Panc1 (cell line): ENCODE data around the gene CXCR2.

Experiments used
- POLR2AphosphoS5 ChIP-seq: IDR thresholded peaks from 2 replicates; pipeline ENCODE4 v1.6.1; 2012; ENCODE audit warnings: mild to moderate bottlenecking, low read depth, low read length, moderate library complexity
- SIN3A ChIP-seq: IDR thresholded peaks from 2 replicates; pipeline ENCODE4 v1.6.1; 2012; ENCODE audit warnings: low read depth, mild to moderate bottlenecking, low read length, moderate library complexity, borderline replicate concordance; ENCODE audit not compliant: insufficient read depth
- TCF7L2 ChIP-seq: IDR thresholded peaks from 2 replicates; pipeline ENCODE4 v1.6.1; 2011; ENCODE audit warnings: mild to moderate bottlenecking, low read depth, low read length, inconsistent platforms
- TF ChIP-seq, protein P1 (sequence below), 2 experiments: IDR thresholded peaks; 2 replicates each; pipeline ENCODE4 v1.6.1; 2011 to 2012; ENCODE audit warnings: low read depth in 2 of 2, control low read depth in 1 of 2, low read length in 1 of 2, mild to moderate bottlenecking in 1 of 2, moderate library complexity in 1 of 2; ENCODE audit not compliant: insufficient read depth in 1 of 2
- TF ChIP-seq, protein P2 (sequence below): fragments of 450-650 bp; IDR thresholded peaks from 2 replicates; pipeline ENCODE4 v1.5.1; 2017; ENCODE audit warnings: mild to moderate bottlenecking

DNA sequence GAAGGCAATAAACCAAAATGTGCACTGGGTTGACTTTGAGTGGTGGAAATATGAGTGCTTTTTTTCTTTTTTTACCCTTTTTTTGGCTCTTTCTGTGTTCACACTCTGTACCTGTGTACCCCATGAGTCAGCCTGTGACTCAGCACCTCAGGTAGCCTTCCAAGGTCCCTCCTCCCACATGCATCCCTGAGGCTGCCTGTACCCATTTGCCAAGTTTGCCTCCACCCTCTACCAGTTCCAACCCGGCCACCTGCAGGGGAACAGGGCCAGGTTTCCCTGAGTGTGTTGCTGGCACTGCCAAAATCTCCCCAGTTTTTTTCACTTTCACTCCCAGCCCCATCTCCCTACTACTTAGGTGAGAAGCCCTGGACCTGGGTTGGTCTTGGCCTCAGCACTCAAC, 26.9 kb downstream of the CXCR2 start:
- TF ChIP-seq, protein P1, sequence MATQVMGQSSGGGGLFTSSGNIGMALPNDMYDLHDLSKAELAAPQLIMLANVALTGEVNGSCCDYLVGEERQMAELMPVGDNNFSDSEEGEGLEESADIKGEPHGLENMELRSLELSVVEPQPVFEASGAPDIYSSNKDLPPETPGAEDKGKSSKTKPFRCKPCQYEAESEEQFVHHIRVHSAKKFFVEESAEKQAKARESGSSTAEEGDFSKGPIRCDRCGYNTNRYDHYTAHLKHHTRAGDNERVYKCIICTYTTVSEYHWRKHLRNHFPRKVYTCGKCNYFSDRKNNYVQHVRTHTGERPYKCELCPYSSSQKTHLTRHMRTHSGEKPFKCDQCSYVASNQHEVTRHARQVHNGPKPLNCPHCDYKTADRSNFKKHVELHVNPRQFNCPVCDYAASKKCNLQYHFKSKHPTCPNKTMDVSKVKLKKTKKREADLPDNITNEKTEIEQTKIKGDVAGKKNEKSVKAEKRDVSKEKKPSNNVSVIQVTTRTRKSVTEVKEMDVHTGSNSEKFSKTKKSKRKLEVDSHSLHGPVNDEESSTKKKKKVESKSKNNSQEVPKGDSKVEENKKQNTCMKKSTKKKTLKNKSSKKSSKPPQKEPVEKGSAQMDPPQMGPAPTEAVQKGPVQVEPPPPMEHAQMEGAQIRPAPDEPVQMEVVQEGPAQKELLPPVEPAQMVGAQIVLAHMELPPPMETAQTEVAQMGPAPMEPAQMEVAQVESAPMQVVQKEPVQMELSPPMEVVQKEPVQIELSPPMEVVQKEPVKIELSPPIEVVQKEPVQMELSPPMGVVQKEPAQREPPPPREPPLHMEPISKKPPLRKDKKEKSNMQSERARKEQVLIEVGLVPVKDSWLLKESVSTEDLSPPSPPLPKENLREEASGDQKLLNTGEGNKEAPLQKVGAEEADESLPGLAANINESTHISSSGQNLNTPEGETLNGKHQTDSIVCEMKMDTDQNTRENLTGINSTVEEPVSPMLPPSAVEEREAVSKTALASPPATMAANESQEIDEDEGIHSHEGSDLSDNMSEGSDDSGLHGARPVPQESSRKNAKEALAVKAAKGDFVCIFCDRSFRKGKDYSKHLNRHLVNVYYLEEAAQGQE (IDR thresholded peaks at IDR 0.05; ENCODE audit: insufficient read depth in 1 of 2, low read depth in 2 of 2, low read length in 1 of 2), result no peak
- TF ChIP-seq, protein P2, sequence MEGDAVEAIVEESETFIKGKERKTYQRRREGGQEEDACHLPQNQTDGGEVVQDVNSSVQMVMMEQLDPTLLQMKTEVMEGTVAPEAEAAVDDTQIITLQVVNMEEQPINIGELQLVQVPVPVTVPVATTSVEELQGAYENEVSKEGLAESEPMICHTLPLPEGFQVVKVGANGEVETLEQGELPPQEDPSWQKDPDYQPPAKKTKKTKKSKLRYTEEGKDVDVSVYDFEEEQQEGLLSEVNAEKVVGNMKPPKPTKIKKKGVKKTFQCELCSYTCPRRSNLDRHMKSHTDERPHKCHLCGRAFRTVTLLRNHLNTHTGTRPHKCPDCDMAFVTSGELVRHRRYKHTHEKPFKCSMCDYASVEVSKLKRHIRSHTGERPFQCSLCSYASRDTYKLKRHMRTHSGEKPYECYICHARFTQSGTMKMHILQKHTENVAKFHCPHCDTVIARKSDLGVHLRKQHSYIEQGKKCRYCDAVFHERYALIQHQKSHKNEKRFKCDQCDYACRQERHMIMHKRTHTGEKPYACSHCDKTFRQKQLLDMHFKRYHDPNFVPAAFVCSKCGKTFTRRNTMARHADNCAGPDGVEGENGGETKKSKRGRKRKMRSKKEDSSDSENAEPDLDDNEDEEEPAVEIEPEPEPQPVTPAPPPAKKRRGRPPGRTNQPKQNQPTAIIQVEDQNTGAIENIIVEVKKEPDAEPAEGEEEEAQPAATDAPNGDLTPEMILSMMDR, result no peak
- TF ChIP-seq POLR2AphosphoS5 (no peak), SIN3A (no peak), TCF7L2 (no peak)
